HCT116 (cell line): Measurements from ENCODE around the gene PEX26. TPM values are rescaled to one million over a fixed set of nuclear protein-coding genes. Genes with fewer than 3 reads are reported as not detected.
"Not testable (repeated sequence)": the region's sequence is repeated elsewhere in the genome, so short reads cannot be mapped to it uniquely, and the experiment has no call there.

Source experiments
- ATAC-seq: fragments of 200-7000 bp; cut with Tn5 transposase; 2 replicates; pipeline ENCODE4 v1.9.1; 2020; ENCODE audit warnings: mild to moderate bottlenecking, moderate library complexity
- BruUV-seq: library from RNA; stranded (reverse); fragments of 400-500 nt; replicated peaks from 2 replicates; lab custom pipeline; 2021; lab: Mats Ljungman, UMichigan
- CTCF ChIA-PET: fragments of 300-600 bp; sonication (Branson Sonifier 250); formaldehyde crosslinking; loops from one replicate; lab custom pipeline; 2021; ENCODE audit warnings: antibody characterized with exemption; lab: Charles Lee
- POLR2A ChIA-PET: fragments of 300-600, 350-600 bp; sonication (Branson Sonifier 250); formaldehyde crosslinking; loops from one replicate; lab custom pipeline; 2021; ENCODE audit warnings: antibody characterized with exemption; lab: Charles Lee
- RAD21 ChIA-PET, 2 experiments: fragments of 300-600 bp; sonication (Branson Sonifier 250); formaldehyde crosslinking; loops; one replicate each; lab custom pipeline; 2023; ENCODE audit warnings: low total read pairs in 2 of 2; ENCODE audit not compliant: uncharacterized antibody in 2 of 2, unreplicated experiment in 2 of 2, low non-redundant PET in 1 of 2; lab: Charles Lee
- DNase-seq: peaks from one replicate; pipeline ENCODE4 v3.0.0-alpha.2; 2010; ENCODE audit warnings: low read depth, low spot score
- H2AFZ ChIP-seq: fragments of 200-600 bp; shearing (Covaris generic), sonication (generic); 2 replicates; pipeline ENCODE4 v1.6.1; 2017; ENCODE audit warnings: low read depth, mixed run types, mixed read lengths, antibody characterized with exemption, low read length; ENCODE audit not compliant: poor library complexity, severe bottlenecking
- H3K27ac ChIP-seq: 2 replicates; pipeline ENCODE4 v1.5.1; 2012; ENCODE audit warnings: low read depth, low read length
- H3K27me3 ChIP-seq: fragments of 200-600 bp; sonication (generic); 2 replicates; pipeline ENCODE4 v1.6.1; 2016; ENCODE audit warnings: mixed run types, low read length, mixed read lengths; ENCODE audit not compliant: insufficient read depth
- H3K36me3 ChIP-seq, 2 experiments: fragments of 200-500 bp in 1 of 2; fragments of 200-600 bp in 1 of 2; sonication (Bioruptor generic) in 1 of 2; sonication (generic) in 1 of 2; 2 replicates each; pipeline versions ENCODE4 v1.5.1 to v1.6.1; 2014 to 2016; ENCODE audit warnings: low read length in 2 of 2, inconsistent platforms in 1 of 2, mixed read lengths in 1 of 2, mixed run types in 1 of 2; ENCODE audit not compliant: insufficient read depth in 2 of 2, control insufficient read depth in 1 of 2
- H3K4me1 ChIP-seq, 2 experiments: fragments of 200-600 bp in 1 of 2; sonication (generic) in 1 of 2; 2 replicates each; pipeline versions ENCODE4 v1.5.1 to v1.6.1; 2012 to 2017; ENCODE audit warnings: low read length in 2 of 2, inconsistent platforms in 1 of 2, mild to moderate bottlenecking in 1 of 2, mixed read lengths in 1 of 2, mixed run types in 1 of 2, moderate library complexity in 1 of 2; ENCODE audit not compliant: insufficient read depth in 2 of 2, control insufficient read depth in 1 of 2
- H3K4me2 ChIP-seq: fragments of 200-600 bp; sonication (generic); 2 replicates; pipeline ENCODE4 v1.6.1; 2017; ENCODE audit warnings: mixed run types, low read length, mixed read lengths
- H3K4me3 ChIP-seq, 2 experiments: fragments of 200-600 bp in 1 of 2; sonication (generic) in 1 of 2; replicated peaks in 1 of 2; 2 replicates each; pipeline ENCODE4 v1.5.1; 2011 to 2016; ENCODE audit warnings: low read length in 2 of 2, control low read depth in 1 of 2, low read depth in 1 of 2, mild to moderate bottlenecking in 1 of 2, mixed read lengths in 1 of 2, mixed run types in 1 of 2
- H3K79me2 ChIP-seq: fragments of 200-600 bp; sonication (generic); 2 replicates; pipeline ENCODE4 v1.6.1; 2017; ENCODE audit warnings: mild to moderate bottlenecking, mixed run types, low read length, moderate library complexity, mixed read lengths; ENCODE audit not compliant: insufficient read depth
- H3K9ac ChIP-seq: fragments of 200-600 bp; sonication (generic); 2 replicates; pipeline ENCODE4 v1.6.1; 2016; ENCODE audit warnings: low read length, mixed read lengths
- H3K9me2 ChIP-seq: fragments of 200-600 bp; sonication (generic), shearing (Covaris generic); 2 replicates; pipeline ENCODE4 v1.6.1; 2017; ENCODE audit warnings: mixed run types, mild to moderate bottlenecking, moderate library complexity; ENCODE audit not compliant: insufficient read depth
- H3K9me3 ChIP-seq, 2 experiments: fragments of 200-500 bp in 1 of 2; fragments of 200-600 bp in 1 of 2; sonication (Bioruptor generic) in 1 of 2; sonication (generic) in 1 of 2; 2 replicates each; pipeline ENCODE4 v1.6.1; 2014 to 2017; ENCODE audit warnings: low read length in 2 of 2, mixed read lengths in 2 of 2, inconsistent platforms in 1 of 2, low read depth in 1 of 2, mild to moderate bottlenecking in 1 of 2, mixed run types in 1 of 2, moderate library complexity in 1 of 2; ENCODE audit not compliant: control insufficient read depth in 1 of 2, insufficient read depth in 1 of 2
- H4K20me1 ChIP-seq: fragments of 200-600 bp; sonication (generic), shearing (Covaris generic); 2 replicates; pipeline ENCODE4 v1.6.1; 2017; ENCODE audit warnings: mixed run types, mild to moderate bottlenecking, moderate library complexity; ENCODE audit not compliant: insufficient read depth
- CEBPB ChIP-seq: IDR thresholded peaks from 2 replicates; pipeline ENCODE4 v1.6.1; 2012; ENCODE audit warnings: low read depth
- EGR1 ChIP-seq: IDR thresholded peaks from 2 replicates; pipeline ENCODE4 v1.6.1; 2012; ENCODE audit warnings: low read depth
- ELF1 ChIP-seq: IDR thresholded peaks from 2 replicates; pipeline ENCODE4 v1.6.1; 2012; ENCODE audit warnings: low read depth, borderline replicate concordance
- EZH2phosphoT487 ChIP-seq: fragments of 200-600 bp; IDR thresholded peaks from 2 replicates; pipeline ENCODE4 v1.6.1; 2018; ENCODE audit warnings: antibody characterized with exemption, borderline replicate concordance
- JUND ChIP-seq: IDR thresholded peaks from 2 replicates; pipeline ENCODE4 v1.6.1; 2012
- MAX ChIP-seq: IDR thresholded peaks from 2 replicates; pipeline ENCODE4 v1.6.1; 2012
- POLR2A ChIP-seq: IDR thresholded peaks from 2 replicates; pipeline ENCODE4 v1.7.0; 2011; ENCODE audit warnings: borderline replicate concordance; ENCODE audit not compliant: insufficient read depth, insufficient read length; ENCODE audit errors: extremely low read depth
- REST ChIP-seq: IDR thresholded peaks from 2 replicates; pipeline ENCODE4 v1.6.1; 2012; ENCODE audit warnings: low read depth
- SIN3A ChIP-seq: IDR thresholded peaks from 2 replicates; pipeline ENCODE4 v1.6.1; 2012; ENCODE audit warnings: low read depth
- SP1 ChIP-seq: IDR thresholded peaks from 2 replicates; pipeline ENCODE4 v1.6.1; 2012; ENCODE audit warnings: low read depth
- ZFX ChIP-seq: fragments of 450-650 bp; IDR thresholded peaks from 2 replicates; pipeline ENCODE4 v1.6.1; 2017
- intact Hi-C: fragments of 100-400 bp; cut with micrococcal nuclease; formaldehyde crosslinking; loops from 2 replicates; pipeline ENCODE4 v1.10.0; 2022
- total RNA-seq: library from RNA; stranded (reverse); gene quantifications from one replicate; pipeline ENCODE4 v1.2.1, GENCODE V29; 2021; ENCODE audit not compliant: unreplicated experiment
- TF ChIP-seq, protein P1 (sequence below), 3 experiments: fragments of 200-600 bp in 1 of 3; sonication (generic) in 1 of 3; IDR thresholded peaks in 2 of 3; conservative IDR thresholded peaks in 1 of 3; 2 replicates each; pipeline ENCODE4 v1.5.1; 2012 to 2017; ENCODE audit warnings: low read depth in 2 of 3, low read length in 2 of 3, antibody characterized with exemption in 1 of 3, borderline replicate concordance in 1 of 3, control low read depth in 1 of 3, mild to moderate bottlenecking in 1 of 3, mixed read lengths in 1 of 3, mixed run types in 1 of 3, moderate library complexity in 1 of 3; ENCODE audit not compliant: insufficient read depth in 1 of 3
- TF ChIP-seq, protein P2 (sequence below): IDR thresholded peaks from 2 replicates; pipeline ENCODE4 v1.6.1; 2011; ENCODE audit warnings: mild to moderate bottlenecking, low read length, moderate library complexity; ENCODE audit not compliant: insufficient replicate concordance; ENCODE audit errors: extremely low read depth

Gene PEX26
- total RNA-seq, 1 experiment from 2014 or later: 26.4 TPM

GRCh38 chr22:18136563-18137320, 59.0 kb downstream of the PEX26 start:
- H3K4me1 ChIP-seq: no peaks in the 10 kb centered on the region
- H3K4me3 ChIP-seq: no peak overlapping the region
- CTCF ChIA-PET: no interaction called here
- intact Hi-C loops: no loop called here
- no TSS peak for BruUV-seq
- H3K27ac ChIP-seq: no peak overlapping the region
- no peak overlapping the region for H3K9ac ChIP-seq
- no peaks in the 10 kb centered on the region for H3K36me3 ChIP-seq
- no peaks in the 10 kb centered on the region for H3K79me2 ChIP-seq
- no peaks in the 10 kb centered on the region for H3K9me2 ChIP-seq
- no peak for ATAC-seq
- H3K9me3 ChIP-seq: no peaks in the 10 kb centered on the region
- no peak for DNase-seq
- H2AFZ ChIP-seq: no peak overlapping the region
- POLR2A ChIA-PET: no interaction called here
- TF ChIP-seq POLR2A: no peak
- TF ChIP-seq SIN3A: no peak
- no peak for TF ChIP-seq ZFX
- no peak for TF ChIP-seq MAX
- TF ChIP-seq EGR1: no peak
- TF ChIP-seq, protein P1, sequence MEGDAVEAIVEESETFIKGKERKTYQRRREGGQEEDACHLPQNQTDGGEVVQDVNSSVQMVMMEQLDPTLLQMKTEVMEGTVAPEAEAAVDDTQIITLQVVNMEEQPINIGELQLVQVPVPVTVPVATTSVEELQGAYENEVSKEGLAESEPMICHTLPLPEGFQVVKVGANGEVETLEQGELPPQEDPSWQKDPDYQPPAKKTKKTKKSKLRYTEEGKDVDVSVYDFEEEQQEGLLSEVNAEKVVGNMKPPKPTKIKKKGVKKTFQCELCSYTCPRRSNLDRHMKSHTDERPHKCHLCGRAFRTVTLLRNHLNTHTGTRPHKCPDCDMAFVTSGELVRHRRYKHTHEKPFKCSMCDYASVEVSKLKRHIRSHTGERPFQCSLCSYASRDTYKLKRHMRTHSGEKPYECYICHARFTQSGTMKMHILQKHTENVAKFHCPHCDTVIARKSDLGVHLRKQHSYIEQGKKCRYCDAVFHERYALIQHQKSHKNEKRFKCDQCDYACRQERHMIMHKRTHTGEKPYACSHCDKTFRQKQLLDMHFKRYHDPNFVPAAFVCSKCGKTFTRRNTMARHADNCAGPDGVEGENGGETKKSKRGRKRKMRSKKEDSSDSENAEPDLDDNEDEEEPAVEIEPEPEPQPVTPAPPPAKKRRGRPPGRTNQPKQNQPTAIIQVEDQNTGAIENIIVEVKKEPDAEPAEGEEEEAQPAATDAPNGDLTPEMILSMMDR (IDR thresholded peaks at IDR 0.05 in 2 of 3, conservative IDR thresholded peaks at IDR 0.05 in 1 of 3; ENCODE audit: borderline replicate concordance in 1 of 3, insufficient read depth in 1 of 3, low read depth in 2 of 3, low read length in 2 of 3): no peak
- no peak for TF ChIP-seq CEBPB
- no peak for TF ChIP-seq ELF1
- no peak for TF ChIP-seq SP1
- TF ChIP-seq EZH2phosphoT487: no peak
- TF ChIP-seq, protein P2, sequence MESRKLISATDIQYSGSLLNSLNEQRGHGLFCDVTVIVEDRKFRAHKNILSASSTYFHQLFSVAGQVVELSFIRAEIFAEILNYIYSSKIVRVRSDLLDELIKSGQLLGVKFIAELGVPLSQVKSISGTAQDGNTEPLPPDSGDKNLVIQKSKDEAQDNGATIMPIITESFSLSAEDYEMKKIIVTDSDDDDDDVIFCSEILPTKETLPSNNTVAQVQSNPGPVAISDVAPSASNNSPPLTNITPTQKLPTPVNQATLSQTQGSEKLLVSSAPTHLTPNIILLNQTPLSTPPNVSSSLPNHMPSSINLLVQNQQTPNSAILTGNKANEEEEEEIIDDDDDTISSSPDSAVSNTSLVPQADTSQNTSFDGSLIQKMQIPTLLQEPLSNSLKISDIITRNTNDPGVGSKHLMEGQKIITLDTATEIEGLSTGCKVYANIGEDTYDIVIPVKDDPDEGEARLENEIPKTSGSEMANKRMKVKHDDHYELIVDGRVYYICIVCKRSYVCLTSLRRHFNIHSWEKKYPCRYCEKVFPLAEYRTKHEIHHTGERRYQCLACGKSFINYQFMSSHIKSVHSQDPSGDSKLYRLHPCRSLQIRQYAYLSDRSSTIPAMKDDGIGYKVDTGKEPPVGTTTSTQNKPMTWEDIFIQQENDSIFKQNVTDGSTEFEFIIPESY: no peak
- no peak for TF ChIP-seq REST
- TF ChIP-seq JUND: no peak
- H3K27me3 ChIP-seq: no peaks in the 10 kb centered on the region
- H4K20me1 ChIP-seq: no peaks in the 10 kb centered on the region
- H3K4me2 ChIP-seq: no peak overlapping the region
- RAD21 ChIA-PET: no interaction called here

DNA sequence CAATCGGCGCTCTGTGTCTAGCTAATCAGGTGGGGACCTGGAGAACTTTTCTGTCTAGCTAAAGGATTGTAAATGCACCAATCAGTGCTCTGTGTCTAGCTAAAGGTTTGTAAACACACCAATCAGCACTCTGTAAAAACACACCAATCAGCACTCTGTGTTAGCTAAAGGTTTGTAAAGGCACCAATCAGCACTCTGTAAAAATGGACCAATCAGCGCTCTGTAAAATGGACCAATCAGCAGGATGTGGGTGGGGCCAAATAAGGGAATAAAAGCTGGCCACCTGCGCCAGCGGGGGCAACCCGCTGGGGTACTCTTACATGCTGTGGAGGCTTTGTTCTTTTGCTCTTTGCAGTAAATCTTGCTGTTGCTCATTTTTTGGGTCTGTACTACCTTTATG, 63.2 kb downstream of the PEX26 start:
- RAD21 ChIA-PET, H4K20me1 ChIP-seq, intact Hi-C loops, ATAC-seq, POLR2A ChIA-PET, DNase-seq, H3K27ac ChIP-seq, H2AFZ ChIP-seq, H3K4me1 ChIP-seq, H3K4me2 ChIP-seq, H3K9me3 ChIP-seq, H3K36me3 ChIP-seq, H3K9ac ChIP-seq, H3K27me3 ChIP-seq, H3K4me3 ChIP-seq, BruUV-seq, H3K9me2 ChIP-seq, H3K79me2 ChIP-seq, CTCF ChIA-PET: not testable (repeated sequence)
